K562 (cell line): ENCODE measurements around the gene MAGEB6. TPM values are rescaled to one million over a fixed set of nuclear protein-coding genes. Genes with fewer than 3 reads are reported as not detected.

Experiments
- ATAC-seq: fragments of 200-7000 bp; cut with Tn5 transposase; 3 replicates; pipeline ENCODE4 v1.9.1; 2020; ENCODE audit warnings: moderate library complexity
- BruUV-seq: library from RNA; stranded (reverse); fragments of 400-500 nt; replicated peaks from 2 replicates; lab custom pipeline; 2021; lab: Mats Ljungman, UMichigan
- CTCF ChIA-PET: fragments of 300-600 bp; formaldehyde crosslinking; extraction: SDS; loops from one replicate; lab custom pipeline; 2021; ENCODE audit warnings: low intra/inter-chr PET ratio; lab: Yijun Ruan, JAX
- POLR2A ChIA-PET: fragments of 300-600, 350-650 bp; sonication (Branson Sonifier 250); formaldehyde crosslinking; extraction: SDS; loops from one replicate; lab custom pipeline; 2021; ENCODE audit warnings: antibody characterized with exemption, inconsistent platforms; lab: Yijun Ruan, JAX
- DNase-seq, 4 experiments: peaks; one replicate each; pipeline versions ENCODE4 v3.0.0 to v3.0.0-alpha.2; 2011 to 2018; ENCODE audit warnings: low spot score in 3 of 4, mixed read lengths in 3 of 4; ENCODE audit errors: extremely low read depth in 1 of 4
- FAIRE-seq: peaks from 2 replicates; lab custom pipeline; 2011; peaks lifted over from hg19 to GRCh38; lab: Jason Lieb, UNC
- H2AFZ ChIP-seq: 2 replicates; pipeline ENCODE4 v1.6.0; 2011; ENCODE audit warnings: low read depth, low read length, control low read depth, inconsistent platforms
- H3K27ac ChIP-seq: fragments of 200-600 bp; 3 replicates; pipeline ENCODE4 v1.8.0; 2011; ENCODE audit warnings: low read depth, mild to moderate bottlenecking, control low read depth, inconsistent platforms, low read length, moderate library complexity, mixed read lengths; ENCODE audit errors: extremely low read depth
- H3K27me3 ChIP-seq, 2 experiments: fragments of 300-600 bp in 1 of 2; 2 replicates in 1 of 2; 3 replicates in 1 of 2; pipeline versions ENCODE4 v1.6.0 to v1.8.0; 2011; ENCODE audit warnings: inconsistent platforms in 2 of 2, low read length in 2 of 2, mild to moderate bottlenecking in 1 of 2, mixed read lengths in 1 of 2, moderate library complexity in 1 of 2; ENCODE audit not compliant: control insufficient read depth in 2 of 2, insufficient read depth in 2 of 2
- H3K36me3 ChIP-seq: fragments of 300-600 bp; 3 replicates; pipeline ENCODE4 v1.8.0; 2011; ENCODE audit warnings: mild to moderate bottlenecking, low read length, inconsistent platforms; ENCODE audit not compliant: control insufficient read depth, insufficient read depth
- H3K4me1 ChIP-seq, 2 experiments: fragments of 200-600 bp in 1 of 2; replicated peaks in 1 of 2; 2 replicates in 1 of 2; 3 replicates in 1 of 2; pipeline versions ENCODE4 v1.5.1 to v1.8.0; 2011; ENCODE audit warnings: inconsistent platforms in 2 of 2, low read length in 2 of 2, mild to moderate bottlenecking in 1 of 2, mixed read lengths in 1 of 2, moderate library complexity in 1 of 2; ENCODE audit not compliant: control insufficient read depth in 2 of 2, insufficient read depth in 2 of 2
- H3K4me2 ChIP-seq: 2 replicates; pipeline ENCODE4 v1.6.1; 2011; ENCODE audit warnings: low read length, control low read depth, inconsistent platforms, mixed read lengths; ENCODE audit not compliant: insufficient read depth
- H3K4me3 ChIP-seq: fragments of 200-600 bp; sonication (generic), shearing (Covaris generic); 2 replicates; pipeline ENCODE4 v1.5.1; 2016; ENCODE audit warnings: control low read depth, inconsistent platforms
- H3K79me2 ChIP-seq: fragments of 200-600 bp; 3 replicates; pipeline ENCODE4 v1.8.0; 2011; ENCODE audit warnings: low read length, inconsistent platforms; ENCODE audit not compliant: control insufficient read depth, insufficient read depth
- H3K9ac ChIP-seq, 2 experiments: 2 replicates each; pipeline versions ENCODE4 v1.6.0 to v1.6.1; 2011; ENCODE audit warnings: low read depth in 2 of 2, low read length in 2 of 2, control low read depth in 1 of 2, inconsistent platforms in 1 of 2, mild to moderate bottlenecking in 1 of 2, mixed read lengths in 1 of 2; ENCODE audit not compliant: insufficient read depth in 1 of 2
- H3K9me1 ChIP-seq: one replicate; pipeline ENCODE4 v1.6.0; 2011; ENCODE audit warnings: inconsistent platforms, mild to moderate bottlenecking, low read length, moderate library complexity; ENCODE audit not compliant: control insufficient read depth, insufficient read depth
- H3K9me3 ChIP-seq: replicated peaks from 2 replicates; pipeline ENCODE4 v1.5.1; 2011; ENCODE audit warnings: low read depth, low read length, inconsistent platforms; ENCODE audit not compliant: control insufficient read depth, insufficient read depth
- H4K20me1 ChIP-seq: replicated peaks from 2 replicates; pipeline ENCODE4 v1.6.1; 2011; ENCODE audit warnings: low read length, inconsistent platforms, mixed read lengths; ENCODE audit not compliant: control insufficient read depth, insufficient read depth
- GTF2A2 ChIP-seq: IDR thresholded peaks from 2 replicates; pipeline ENCODE4 v1.6.1; 2016; ENCODE audit warnings: mild to moderate bottlenecking, missing genetic modification characterization, missing compliant biosample characterization
- IFI16 ChIP-seq: fragments of 250-450 bp; sonication (Bioruptor Pico); IDR thresholded peaks from 2 replicates; pipeline ENCODE4 v2.1.2; 2022; ENCODE audit warnings: mild to moderate bottlenecking, inconsistent platforms
- ZNF316 ChIP-seq: fragments of 450-650 bp; IDR thresholded peaks from 2 replicates; pipeline ENCODE4 v1.6.1; 2016
- WGBS: fragments of 100-300 bp; shearing (Covaris generic); methylation state at CpG from one replicate; pipeline ENCODE4 v1.1.6; 2016; ENCODE audit warnings: low coverage, mixed read lengths; ENCODE audit not compliant: insufficient coverage; ENCODE audit errors: missing lambda C conversion rate; 5-methylcytosine and 5-hydroxymethylcytosine counted together
- in situ Hi-C: fragments of 300-500 bp; cut with MboI; formaldehyde crosslinking; loops from 4 replicates; pipeline ENCODE4 v1.15.0; 2018; ENCODE audit warnings: inconsistent platforms, mixed read lengths
- intact Hi-C: fragments of 100-400 bp; cut with micrococcal nuclease; formaldehyde crosslinking; loops from 2 replicates; pipeline ENCODE4 v1.14.2; 2022
- polyA plus RNA-seq, 8 experiments: library from polyadenylated mRNA; depleted of rRNA in 4 of 8; stranded (reverse) in 5 of 8; unstranded in 3 of 8; fragments of >200 nt; fragmentation: Nextera tagmentation in 2 of 8; fragmentation: Illumina TruSeq in 1 of 8; extraction: Ambion mirVana in 2 of 8; extraction: Trizol in 1 of 8; gene quantifications; 2 replicates each; pipeline versions ENCODE4 v1.2.1 to v1.2.3, GENCODE V29; 2011 to 2014; ENCODE audit warnings: inconsistent platforms in 1 of 8, missing spikeins in 1 of 8
- total RNA-seq, 7 experiments: library from RNA; depleted of rRNA in 6 of 7; stranded (reverse); fragments of >200 nt in 6 of 7; fragmentation: Illumina TruSeq in 2 of 7; extraction: Trizol in 2 of 7; gene quantifications; 2 replicates each; pipeline versions ENCODE4 v1.2.1 to v1.2.3, GENCODE V29; 2011 to 2021; ENCODE audit warnings: low replicate concordance in 1 of 7
- TF ChIP-seq, protein P1 (sequence below): sonication (generic); formaldehyde crosslinking; IDR thresholded peaks from 2 replicates; pipeline ENCODE4 v1.8.1; 2023; ENCODE audit warnings: mild to moderate bottlenecking, missing genetic modification reagents

MAGEB6 gene
- total and polyA plus RNA-seq, 9 of the 15 experiments (the other 6 are each of a cell fraction or from before 2014, with no cell fraction given): 0.07 to 0.18 (median 0.11) TPM; not detected in 3

DNA sequence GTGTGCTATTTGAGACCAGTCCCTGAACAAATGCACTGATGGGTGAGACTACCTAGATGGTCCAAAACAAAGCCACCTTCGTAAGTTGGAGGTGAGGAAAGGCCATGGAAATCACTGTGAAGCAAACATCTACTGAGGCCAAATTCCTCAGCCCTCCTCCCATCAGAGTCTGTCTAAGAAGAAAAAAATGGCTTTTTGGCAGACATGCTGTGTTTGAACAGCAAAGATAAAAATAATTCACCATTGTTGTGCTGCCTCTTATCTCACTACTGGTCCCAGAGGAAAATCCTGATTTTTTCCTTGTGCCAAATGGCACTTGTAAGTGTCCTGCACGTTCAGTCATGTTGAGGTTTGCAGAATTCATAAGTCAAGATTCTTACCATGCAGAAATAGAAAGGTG lies 46.2 kb upstream of the MAGEB6 start:
- no peak overlapping the region for H3K9ac ChIP-seq
- DNase-seq: no peak
- WGBS: 5% methylated on average over 2 of the region's 2 CpGs
- no peak for TF ChIP-seq ZNF316
- no peak for TF ChIP-seq GTF2A2 (tag)
- TF ChIP-seq, protein P1, sequence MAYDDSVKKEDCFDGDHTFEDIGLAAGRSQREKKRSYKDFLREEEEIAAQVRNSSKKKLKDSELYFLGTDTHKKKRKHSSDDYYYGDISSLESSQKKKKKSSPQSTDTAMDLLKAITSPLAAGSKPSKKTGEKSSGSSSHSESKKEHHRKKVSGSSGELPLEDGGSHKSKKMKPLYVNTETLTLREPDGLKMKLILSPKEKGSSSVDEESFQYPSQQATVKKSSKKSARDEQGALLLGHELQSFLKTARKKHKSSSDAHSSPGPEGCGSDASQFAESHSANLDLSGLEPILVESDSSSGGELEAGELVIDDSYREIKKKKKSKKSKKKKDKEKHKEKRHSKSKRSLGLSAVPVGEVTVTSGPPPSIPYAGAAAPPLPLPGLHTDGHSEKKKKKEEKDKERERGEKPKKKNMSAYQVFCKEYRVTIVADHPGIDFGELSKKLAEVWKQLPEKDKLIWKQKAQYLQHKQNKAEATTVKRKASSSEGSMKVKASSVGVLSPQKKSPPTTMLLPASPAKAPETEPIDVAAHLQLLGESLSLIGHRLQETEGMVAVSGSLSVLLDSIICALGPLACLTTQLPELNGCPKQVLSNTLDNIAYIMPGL (CRISPR knock-in tag): no peak
- no peak for FAIRE-seq
- in situ Hi-C loops (no loop called here), intact Hi-C loops (no loop called here)
- H3K9me3 ChIP-seq: no peaks in the 10 kb centered on the region
- no peak overlapping the region for H3K27ac ChIP-seq
- no peaks in the 10 kb centered on the region for H3K4me1 ChIP-seq
- H2AFZ ChIP-seq: no peak overlapping the region
- no peaks in the 10 kb centered on the region for H3K79me2 ChIP-seq
- H4K20me1 ChIP-seq: no peaks in the 10 kb centered on the region
- no peak overlapping the region for H3K4me3 ChIP-seq
- H3K4me2 ChIP-seq: no peak overlapping the region
- no peak for ATAC-seq
- no TSS peak for BruUV-seq
- H3K9me1 ChIP-seq: no peaks in the 10 kb centered on the region
- POLR2A ChIA-PET: no interaction called here
- CTCF ChIA-PET: no interaction called here
- H3K36me3 ChIP-seq: no peaks in the 10 kb centered on the region
- no peaks in the 10 kb centered on the region for H3K27me3 ChIP-seq

DNA sequence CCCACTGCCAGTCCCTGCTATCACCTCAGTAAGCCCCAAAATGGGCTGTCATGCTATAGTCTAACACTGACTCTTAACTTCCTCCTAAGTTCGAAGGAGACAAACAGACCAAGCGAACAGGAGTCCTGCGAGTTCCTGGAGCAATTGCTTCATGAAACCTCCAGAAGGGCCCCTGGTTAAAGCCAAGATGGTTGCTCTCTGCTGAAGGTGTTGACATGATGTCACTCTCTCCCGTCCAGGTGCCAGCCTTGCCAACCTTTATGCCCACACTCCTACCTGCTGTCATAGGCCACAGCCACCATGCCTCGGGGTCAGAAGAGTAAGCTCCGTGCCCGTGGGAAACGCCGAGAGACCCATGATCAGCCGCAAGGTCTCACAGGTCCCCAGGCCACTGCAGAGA lies 31.9 kb upstream of the MAGEB6 start, which contains the start of gene MAGEB6B:
TSS of gene MAGEB6B (plus strand) at position 301 of the 400 bp plus-strand sequence. CDS start at position 301, 0 bp downstream.
- no TSS peak for BruUV-seq
- no peaks in the 10 kb centered on the region for H3K36me3 ChIP-seq
- CTCF ChIA-PET: no interaction called here
- H3K4me2 ChIP-seq: no peak within 1 kb of the TSS
- no peaks in the 10 kb centered on the region for H3K27me3 ChIP-seq
- no peak within 1 kb of the TSS for H3K27ac ChIP-seq
- intact Hi-C loops (no loop called here), in situ Hi-C loops (no loop called here)
- DNase-seq: no peak
- H3K79me2 ChIP-seq: no peaks in the 10 kb centered on the region
- POLR2A ChIA-PET: no interaction called here
- TF ChIP-seq IFI16 (CRISPR knock-in tag): no peak
- no peak for FAIRE-seq
- no peaks in the 10 kb centered on the region for H3K9me1 ChIP-seq
- no peak within 1 kb of the TSS for H2AFZ ChIP-seq
- H3K9me3 ChIP-seq: no peaks in the 10 kb centered on the region
- no peak within 1 kb of the TSS for H3K4me3 ChIP-seq
- no peaks in the 10 kb centered on the region for H4K20me1 ChIP-seq
- no peak for ATAC-seq
- H3K4me1 ChIP-seq: no peaks in the 10 kb centered on the region
- no peak within 1 kb of the TSS for H3K9ac ChIP-seq
- 0% methylated on average over 3 of the region's 10 CpGs for WGBS
